Gastroesophageal sphincter (tissue), 3 donors: ENCODE results near the gene LGR4.

Experiments
- CTCF ChIP-seq, 4 experiments: fragments of 200-600 bp in 2 of 4; fragments of 450-650 bp in 2 of 4; sonication (generic) in 1 of 4; IDR thresholded peaks; one replicate each; pipeline ENCODE4 v1.5.1; 2017 to 2019; ENCODE audit warnings: antibody characterized with exemption in 4 of 4, mild to moderate bottlenecking in 2 of 4, moderate library complexity in 2 of 4
- POLR2AphosphoS5 ChIP-seq: sonication (generic); formaldehyde crosslinking; IDR thresholded peaks from one replicate; pipeline ENCODE4 v1.6.1; 2017; ENCODE audit warnings: antibody characterized with exemption

DNA sequence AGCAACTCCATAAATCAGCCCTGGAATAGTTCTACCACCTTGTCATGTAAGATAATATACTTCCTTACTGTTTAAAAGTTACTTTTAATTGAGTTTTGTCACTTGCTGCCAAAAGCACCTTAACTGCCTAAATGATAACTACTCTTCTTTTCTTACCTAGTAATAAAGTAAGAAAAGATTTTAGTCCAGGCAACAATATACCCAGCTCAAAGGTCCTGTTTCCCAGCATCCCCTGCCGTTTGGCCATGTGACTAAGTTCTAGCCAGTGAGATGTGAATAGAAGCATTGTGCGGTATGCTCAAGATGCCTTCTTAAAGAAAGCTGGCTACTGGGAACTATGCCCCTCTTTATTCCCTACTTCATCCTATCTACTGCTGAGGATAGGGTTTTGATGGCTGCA is 70.1 kb downstream of the LGR4 start:
- TF ChIP-seq CTCF (IDR thresholded peaks at IDR 0.05) = no peak
- TF ChIP-seq POLR2AphosphoS5 = no peak
